ENCODE data around the gene REXO1. TPM values are rescaled to one million over a fixed set of nuclear protein-coding genes. Genes with fewer than 3 reads are reported as not detected.
A peak's percentile ranks its signal among the peaks of the same experiment; 100 is the strongest.

Gene REXO1
- total and polyA plus RNA-seq, 9 of the 15 experiments (the other 6 are each of a cell fraction or from before 2014, with no cell fraction given), result 0.04 to 63.3 (median 15.8) TPM

DNA sequence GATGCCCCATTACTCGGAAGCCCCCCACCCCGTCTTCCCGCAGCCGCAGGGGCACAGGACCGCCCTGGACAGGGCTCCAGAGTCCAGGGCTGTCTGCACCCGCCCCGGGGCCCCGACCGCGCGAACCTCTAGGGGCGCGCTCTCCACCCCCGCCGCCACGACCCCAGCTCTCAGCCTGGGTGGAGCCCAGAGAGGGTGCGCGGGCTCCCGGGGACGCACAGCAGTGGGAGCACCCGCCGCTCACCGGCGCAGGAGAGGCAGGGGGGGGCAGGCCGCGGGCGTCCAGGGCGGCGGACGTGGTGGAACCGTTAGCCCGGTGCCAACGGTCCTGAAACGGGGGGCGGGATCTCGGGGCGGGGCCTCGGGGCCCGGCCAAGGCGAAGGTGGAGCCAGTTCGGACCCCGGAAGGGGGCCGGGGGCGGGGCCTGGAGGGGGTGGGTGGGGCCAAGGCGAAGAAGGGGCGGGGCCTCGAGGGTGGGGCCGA lies 36.3 kb downstream of the REXO1 start, which contains the start of gene ATP8B3 (continued):
- TF ChIP-seq CXXC5 (CRISPR knock-in tag; IDR thresholded peaks at IDR 0.05) (0 out of 2 replicates have a peak, but pooled peaks have one; percentile 6), FOSL1 (tag; conservative IDR thresholded peaks at IDR 0.05) (0 out of 2 replicates have a peak, but pooled peaks have one; percentile 28), HCFC1 (IDR thresholded peaks at IDR 0.05; ENCODE audit: low read depth, low read length) (no peak), NFIC (IDR thresholded peaks at IDR 0.05) (no peak), ZBTB2 (IDR thresholded peaks at IDR 0.05) (no peak), KDM1A (IDR thresholded peaks at IDR 0.05) (peak; percentile 82 to 87), ZNF217 (CRISPR knock-in tag; IDR thresholded peaks at IDR 0.05) (no peak), NR3C1 (CRISPR knock-in tag; IDR thresholded peaks at IDR 0.05) (no peak), TCFL5 (CRISPR knock-in tag; conservative IDR thresholded peaks at IDR 0.05) (no peak), ZNF57 (CRISPR knock-in tag; IDR thresholded peaks at IDR 0.05) (no peak), ZFP1 (CRISPR knock-in tag; IDR thresholded peaks at IDR 0.05) (no peak), ZNF274 (IDR thresholded peaks at IDR 0.05; ENCODE audit: borderline replicate concordance, low read depth, low read length) (no peak), U2AF1 (optimal IDR thresholded peaks at IDR 0.05; ENCODE audit: low read depth, low read length) (no peak), HOXB6 (CRISPR knock-in tag; IDR thresholded peaks at IDR 0.05; ENCODE audit: borderline replicate concordance) (no peak), ELF2 (CRISPR knock-in tag; IDR thresholded peaks at IDR 0.05) (no peak), ZBTB8A (IDR thresholded peaks at IDR 0.05; ENCODE audit: partially characterized antibody) (no peak), CBFA2T2 (conservative IDR thresholded peaks at IDR 0.05) (no peak), POLR2G (IDR thresholded peaks at IDR 0.05; ENCODE audit: low read depth, low read length) (no peak), SMAD4 (CRISPR knock-in tag; conservative IDR thresholded peaks at IDR 0.05) (peak; percentile 46; the same call in 1 of the 2 replicates), ZNF347 (CRISPR knock-in tag; IDR thresholded peaks at IDR 0.05; ENCODE audit: low read depth) (no peak), THRAP3 (IDR thresholded peaks at IDR 0.05; ENCODE audit: borderline replicate concordance) (no peak), MAZ (CRISPR knock-in tag; conservative IDR thresholded peaks at IDR 0.05 in 1 of 2, IDR thresholded peaks at IDR 0.05 in 1 of 2) (no peak; a peak in 1 of 4 replicates), TOE1 (IDR thresholded peaks at IDR 0.05; ENCODE audit: borderline replicate concordance) (no peak), TOE1 (CRISPR knock-in tag; IDR thresholded peaks at IDR 0.05; ENCODE audit: borderline replicate concordance, low read depth) (no peak), PHB2 (IDR thresholded peaks at IDR 0.05; ENCODE audit: low read depth) (no peak)
- TF ChIP-seq, protein P1, sequence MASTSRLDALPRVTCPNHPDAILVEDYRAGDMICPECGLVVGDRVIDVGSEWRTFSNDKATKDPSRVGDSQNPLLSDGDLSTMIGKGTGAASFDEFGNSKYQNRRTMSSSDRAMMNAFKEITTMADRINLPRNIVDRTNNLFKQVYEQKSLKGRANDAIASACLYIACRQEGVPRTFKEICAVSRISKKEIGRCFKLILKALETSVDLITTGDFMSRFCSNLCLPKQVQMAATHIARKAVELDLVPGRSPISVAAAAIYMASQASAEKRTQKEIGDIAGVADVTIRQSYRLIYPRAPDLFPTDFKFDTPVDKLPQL (IDR thresholded peaks at IDR 0.05; ENCODE audit: extremely low read depth, insufficient read length), result no peak
- TF ChIP-seq, protein P2, sequence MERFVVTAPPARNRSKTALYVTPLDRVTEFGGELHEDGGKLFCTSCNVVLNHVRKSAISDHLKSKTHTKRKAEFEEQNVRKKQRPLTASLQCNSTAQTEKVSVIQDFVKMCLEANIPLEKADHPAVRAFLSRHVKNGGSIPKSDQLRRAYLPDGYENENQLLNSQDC (CRISPR knock-in tag; IDR thresholded peaks at IDR 0.05), result no peak
- TF ChIP-seq, protein P3, sequence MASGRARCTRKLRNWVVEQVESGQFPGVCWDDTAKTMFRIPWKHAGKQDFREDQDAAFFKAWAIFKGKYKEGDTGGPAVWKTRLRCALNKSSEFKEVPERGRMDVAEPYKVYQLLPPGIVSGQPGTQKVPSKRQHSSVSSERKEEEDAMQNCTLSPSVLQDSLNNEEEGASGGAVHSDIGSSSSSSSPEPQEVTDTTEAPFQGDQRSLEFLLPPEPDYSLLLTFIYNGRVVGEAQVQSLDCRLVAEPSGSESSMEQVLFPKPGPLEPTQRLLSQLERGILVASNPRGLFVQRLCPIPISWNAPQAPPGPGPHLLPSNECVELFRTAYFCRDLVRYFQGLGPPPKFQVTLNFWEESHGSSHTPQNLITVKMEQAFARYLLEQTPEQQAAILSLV (tag; IDR thresholded peaks at IDR 0.05), result no peak

All from K562 (cell line).